COR-L47 (cell line): ENCODE measurements around the gene UBXN6.

Experiments
- DNase-seq: peaks from one replicate; lab custom pipeline; 2025; lab: John Stamatoyannopoulos, UW

Gene UBXN6

GRCh38 chr19:4455719-4456475 lies 1.7 kb downstream of the UBXN6 start:
- peak; percentile 17 for DNase-seq

- no peak for DNase-seq
These were observed 2.6 kb downstream of the UBXN6 start for GRCh38 chr19:4454747-4455718.

- DNase-seq, result no peak
These were observed 4.1 kb downstream of the UBXN6 start for GRCh38 chr19:4453232-4454179.

- DNase-seq, result no peak
These were observed 5.2 kb downstream of the UBXN6 start for GRCh38 chr19:4452230-4452990.

- no peak for DNase-seq
These were observed 8.0 kb downstream of the UBXN6 start for GRCh38 chr19:4449639-4450028.

- no peak for DNase-seq
These were observed 8.5 kb downstream of the UBXN6 start for GRCh38 chr19:4449022-4449638.

- DNase-seq, result no peak
These were observed 9.2 kb downstream of the UBXN6 start for GRCh38 chr19:4448147-4448985.

- no peak for DNase-seq
These were observed 10.1 kb downstream of the UBXN6 start for GRCh38 chr19:4447327-4448146.

GRCh38 chr19:4446704-4447200 lies 10.8 kb downstream of the UBXN6 start:
- DNase-seq, result no peak

GRCh38 chr19:4445963-4446703 lies 11.5 kb downstream of the UBXN6 start:
- no peak for DNase-seq

GRCh38 chr19:4444765-4445741 lies 12.5 kb downstream of the UBXN6 start:
- DNase-seq, result no peak

GRCh38 chr19:4443966-4444764 lies 13.4 kb downstream of the UBXN6 start:
- DNase-seq, result no peak

- DNase-seq, result no peak
These were observed 14.4 kb downstream of the UBXN6 start for GRCh38 chr19:4443188-4443587.

GRCh38 chr19:4442819-4443146 lies 14.8 kb downstream of the UBXN6 start:
- DNase-seq, result no peak

GRCh38 chr19:4441994-4442818 lies 15.4 kb downstream of the UBXN6 start:
- no peak for DNase-seq
